Diencephalon (tissue), 1 donor: ENCODE data around the gene LRP2BP. TPM values are rescaled to one million over a fixed set of nuclear protein-coding genes. Genes with fewer than 3 reads are reported as not detected.

Experiments
- small RNA-seq: library from RNA; depleted of rRNA; stranded (forward); fragments of <200 nt; gene quantifications from one replicate; pipeline ENCODE3, GENCODE V24; 2014
- total RNA-seq: library from RNA; depleted of rRNA; stranded (reverse); fragments of >200 nt; gene quantifications from one replicate; pipeline ENCODE4 v1.2.3, GENCODE V29; 2014

The LRP2BP gene
- 9.0 TPM for total RNA-seq

GRCh38 chr4:185395238-185395955 is at the start of gene LRP2BP:
Gene LRP2BP, minus strand, starts transcription at chr4:185395924. Its CDS starts 17,738 bp downstream, at chr4:185378186.

GRCh38 chr4:185425647-185426352 is 30.1 kb upstream of the LRP2BP start, which contains the start of gene UFSP2:
Gene UFSP2, minus strand, starts transcription at chr4:185425964. Its CDS starts 96 bp downstream, at chr4:185425868.

GRCh38 chr4:185396724-185397385 is 1.1 kb upstream of the LRP2BP start, which contains the start of gene ANKRD37:
Gene ANKRD37, plus strand, starts transcription at chr4:185396841. Its CDS starts 83 bp downstream, at chr4:185396924.

Small RNAs within 50 kb of the gene (small RNA-seq; reads per million reads assigned to genes)
- not detected for gene RF00019

Other genes with a start within 250 kb of the LRP2BP start
- 68.3 TPM for gene CFAP97, start 191.9 kb downstream of the LRP2BP start, total RNA-seq
- gene SNX25, start 186.3 kb downstream of the LRP2BP start, total RNA-seq, result 38.3 TPM
- 12.2 TPM for gene ANKRD37, start 917 bp upstream of the LRP2BP start, total RNA-seq
- 52.1 TPM for gene UFSP2, start 30.0 kb upstream of the LRP2BP start, total RNA-seq
- 5.5 TPM for gene CCDC110, start 75.8 kb upstream of the LRP2BP start, total RNA-seq
- gene PDLIM3, start 139.6 kb upstream of the LRP2BP start, total RNA-seq, result 49.8 TPM